Retinal pigment epithelial cell (primary cell): ENCODE data around the gene HBG1.

ENCODE experiments used
- DNase-seq: peaks from one replicate; pipeline ENCODE4 v3.0.0-alpha.2; 2010; ENCODE audit warnings: low read depth
- H3K4me3 ChIP-seq: 2 replicates; pipeline ENCODE4 v1.5.1; 2011; ENCODE audit warnings: mild to moderate bottlenecking, low read length, control low read depth, moderate library complexity
- CTCF ChIP-seq: conservative IDR thresholded peaks from 2 replicates; pipeline ENCODE4 v1.5.1; 2011; ENCODE audit warnings: low read depth, low read length, control low read depth, inconsistent platforms

HBG1 gene

GRCh38 chr11:5288906-5289550, 39.4 kb upstream of the HBG1 start:
- DNase-seq, result no peak
- no peak for TF ChIP-seq CTCF
- no peak overlapping the region for H3K4me3 ChIP-seq

GRCh38 chr11:5288108-5288905, 38.6 kb upstream of the HBG1 start:
- TF ChIP-seq CTCF, result no peak
- no peak overlapping the region for H3K4me3 ChIP-seq
- DNase-seq, result no peak

GRCh38 chr11:5286901-5287300, 37.2 kb upstream of the HBG1 start:
- TF ChIP-seq CTCF, result no peak
- no peak overlapping the region for H3K4me3 ChIP-seq
- DNase-seq, result no peak

GRCh38 chr11:5286351-5286750, 36.7 kb upstream of the HBG1 start:
- no peak for DNase-seq
- no peak for TF ChIP-seq CTCF
- H3K4me3 ChIP-seq, result no peak overlapping the region

- TF ChIP-seq CTCF, result no peak
- no peak overlapping the region for H3K4me3 ChIP-seq
- DNase-seq, result no peak
Observed at GRCh38 chr11:5285703-5286340, 36.2 kb upstream of the HBG1 start.

- no peak overlapping the region for H3K4me3 ChIP-seq
- TF ChIP-seq CTCF, result no peak
- DNase-seq, result no peak
Observed at GRCh38 chr11:5284637-5285036, 35.0 kb upstream of the HBG1 start.
